Hindlimb muscle (tissue), 1 donor: ENCODE data around the gene DCLK1. TPM values are rescaled to one million over a fixed set of nuclear protein-coding genes. Genes with fewer than 3 reads are reported as not detected.
A peak's percentile ranks its signal among the peaks of the same experiment; 100 is the strongest.

ENCODE experiments used
- DNase-seq: peaks from one replicate; pipeline ENCODE4 v3.0.0-alpha.2; 2013
- polyA plus RNA-seq: library from polyadenylated mRNA; unstranded; fragments of 120-200 nt; gene quantifications from one replicate; pipeline ENCODE4 v1.2.1, GENCODE V29; 2013; ENCODE audit not compliant: insufficient read length

The DCLK1 gene
- polyA plus RNA-seq, 1 donor, result 114 TPM

DNA sequence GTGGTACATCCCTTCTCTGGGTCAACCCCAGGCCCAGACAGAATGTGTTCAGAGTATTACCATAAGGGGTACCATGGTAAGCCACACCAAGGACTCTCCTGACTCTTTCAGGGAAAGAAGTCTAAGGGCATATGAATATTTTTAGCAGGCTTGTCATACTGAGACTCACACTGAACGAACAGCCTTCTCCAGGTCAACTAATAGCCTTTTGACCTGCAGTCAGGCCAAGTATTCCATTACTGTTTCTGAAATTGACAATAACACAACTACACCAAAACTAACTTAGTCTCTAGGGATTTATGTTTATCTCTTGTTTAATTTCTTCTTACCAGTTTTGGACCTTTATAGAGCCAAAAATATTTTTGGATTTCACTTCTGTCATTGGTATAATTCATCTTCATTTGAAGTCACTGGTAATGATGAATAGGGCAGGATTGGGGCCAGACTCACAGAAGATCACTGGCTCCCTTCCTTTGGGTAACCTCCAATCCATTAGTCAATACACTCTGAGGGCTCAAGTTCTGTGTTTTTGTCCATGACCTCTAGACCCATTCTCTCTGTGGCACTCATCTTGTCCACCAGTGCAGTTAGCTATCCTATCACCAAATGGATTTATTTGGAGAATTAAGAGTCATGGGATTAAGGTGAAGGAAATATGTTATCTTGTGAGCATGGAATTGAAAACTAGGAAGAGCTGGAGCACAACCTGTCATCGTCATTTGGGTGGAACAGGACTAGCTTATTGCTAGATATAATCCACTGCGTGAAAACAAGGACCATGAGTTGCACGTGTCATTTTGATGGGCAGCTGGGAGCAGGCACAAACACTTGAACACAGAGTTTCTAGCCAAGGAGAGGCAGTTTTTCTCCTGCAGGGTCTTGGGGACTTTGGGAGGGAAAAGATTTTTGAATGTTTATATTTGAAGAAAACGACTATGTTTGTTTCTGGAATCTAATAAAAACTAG is 313.3 kb downstream of the DCLK1 start:
- DNase-seq, result no peak

DNA sequence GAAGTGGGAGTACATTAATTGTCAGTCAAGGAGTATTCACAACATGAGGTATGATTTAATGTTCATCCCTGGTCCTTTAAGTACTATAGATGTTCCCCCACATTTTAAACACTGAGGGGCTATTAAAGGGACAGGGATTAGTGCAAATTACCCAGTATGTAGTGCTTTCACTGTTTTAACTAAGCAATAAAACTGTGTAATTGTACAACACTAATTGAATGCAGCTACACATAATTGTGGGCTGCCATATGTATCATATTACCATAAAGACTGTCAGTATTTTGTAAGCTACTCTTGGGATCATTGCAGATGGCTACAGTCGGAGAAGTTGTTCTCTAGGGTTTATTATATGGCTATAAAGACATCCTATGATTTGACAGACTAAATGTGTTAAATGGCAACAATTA is 316.6 kb downstream of the DCLK1 start:
- no peak for DNase-seq

DNA sequence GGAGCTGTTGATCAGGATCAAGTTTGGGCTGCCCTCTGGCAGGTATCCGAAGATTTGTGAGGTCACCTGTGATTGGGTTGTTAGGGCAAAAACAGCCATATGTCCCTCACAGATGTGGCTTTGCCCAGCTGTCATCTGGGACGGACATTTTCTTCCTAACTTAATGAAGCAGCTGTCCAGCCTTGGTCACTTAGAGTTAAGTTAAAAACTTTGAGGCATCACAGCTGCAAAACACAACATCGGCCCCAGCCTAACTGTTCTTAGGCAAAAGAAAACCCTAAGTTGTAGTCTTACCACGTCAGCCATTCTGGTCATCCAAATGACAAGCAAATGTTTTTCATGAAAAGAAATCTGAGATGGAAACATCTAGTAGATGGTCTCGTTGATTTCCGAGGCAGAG is 318.4 kb downstream of the DCLK1 start:
- DNase-seq, result peak; percentile 63

DNA sequence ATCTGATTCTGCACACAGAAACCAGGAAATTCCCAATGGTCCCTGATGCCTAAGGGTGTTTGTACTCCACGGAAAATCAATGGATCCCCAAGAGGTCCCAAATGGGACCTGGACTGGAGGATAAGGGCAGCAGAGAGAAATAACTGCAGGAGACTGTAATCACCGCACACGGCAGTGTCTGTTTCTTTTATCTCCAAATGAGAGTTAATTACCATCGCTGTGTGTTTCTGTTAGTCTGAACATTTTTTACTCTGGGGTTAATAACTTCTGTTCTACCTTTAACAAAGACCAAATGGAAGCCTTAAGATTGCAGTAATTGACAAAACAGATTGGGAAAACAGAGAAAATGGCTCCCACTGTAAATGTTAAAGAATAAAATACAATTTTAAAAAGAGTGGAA is 320.9 kb downstream of the DCLK1 start:
- no peak for DNase-seq

DNA sequence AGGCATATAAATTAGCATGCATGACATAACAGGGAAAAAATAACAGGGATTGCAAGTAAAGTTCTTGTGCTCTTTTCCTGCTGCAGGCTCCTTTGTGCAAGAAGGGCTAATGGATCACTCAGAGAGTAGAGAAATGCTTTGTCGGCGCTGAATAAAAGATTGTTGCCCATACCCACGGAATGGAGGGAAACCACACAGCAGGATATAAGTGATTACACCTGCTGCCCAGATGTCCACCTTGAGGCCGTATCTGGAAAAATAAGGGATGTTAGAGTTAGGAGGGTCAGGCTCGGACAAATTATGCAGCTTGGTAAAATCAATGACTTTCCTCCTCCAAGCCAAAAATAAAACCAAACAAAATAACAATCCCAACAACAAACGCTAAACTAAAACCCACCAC is 322.3 kb downstream of the DCLK1 start:
- no peak for DNase-seq

DNA sequence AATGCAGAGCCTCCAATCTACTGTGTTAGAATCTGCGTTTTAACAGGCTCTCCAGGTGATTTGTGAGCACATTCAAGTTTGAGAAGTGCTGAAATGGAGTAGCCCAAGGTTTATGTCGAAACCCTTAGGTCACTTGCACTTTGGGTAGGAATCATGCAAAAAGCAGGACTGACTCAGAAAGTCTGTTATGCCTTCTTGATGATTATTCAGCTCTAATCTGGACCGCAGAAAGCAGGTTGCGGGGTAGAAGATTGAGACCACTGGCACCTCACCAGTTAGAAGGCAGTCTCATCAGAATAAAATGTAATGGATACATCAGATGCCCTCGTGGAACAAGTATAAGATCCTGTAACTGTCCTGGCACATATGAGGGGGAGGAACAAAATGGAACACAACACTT is 326.3 kb downstream of the DCLK1 start:
- DNase-seq, result no peak

DNA sequence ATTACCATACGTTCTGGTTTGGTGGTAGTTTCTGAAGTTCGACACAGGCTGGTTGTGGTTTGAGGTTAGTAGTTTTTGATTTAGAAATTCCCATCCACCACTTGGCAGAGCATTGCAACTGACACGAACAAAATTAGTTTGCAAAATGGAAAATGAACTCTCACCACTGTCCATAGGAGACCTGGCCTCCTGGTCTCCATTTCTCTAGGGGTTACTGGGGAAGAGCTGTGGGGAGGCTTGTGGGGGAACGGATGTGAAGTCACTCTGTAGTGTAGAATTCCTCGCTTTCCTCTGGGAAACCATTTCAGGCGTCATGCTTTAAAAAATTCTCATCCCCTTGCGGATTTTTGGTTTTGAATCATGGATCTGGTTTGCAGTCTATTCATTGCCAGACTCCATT is 333.2 kb downstream of the DCLK1 start:
- no peak for DNase-seq

DNA sequence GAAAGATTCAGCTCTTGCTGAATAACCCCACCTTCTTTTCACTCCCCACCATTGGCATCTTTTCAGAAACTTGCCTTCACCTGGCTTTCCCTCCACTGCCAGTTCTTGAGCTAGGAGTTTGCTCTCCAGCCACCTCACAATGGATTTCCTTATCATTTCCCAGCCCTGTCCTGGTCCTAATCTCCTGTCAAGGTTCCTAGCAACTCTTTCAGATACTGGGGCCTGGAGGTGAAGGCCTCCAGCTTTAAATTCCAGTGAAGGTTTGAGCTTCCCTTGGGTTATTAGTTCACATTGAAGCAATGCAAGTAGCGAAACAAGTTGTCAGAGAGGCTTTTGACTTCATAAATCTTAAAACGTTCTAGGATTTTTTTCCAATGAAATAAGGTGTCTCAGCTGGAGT is 333.9 kb downstream of the DCLK1 start:
- no peak for DNase-seq

DNA sequence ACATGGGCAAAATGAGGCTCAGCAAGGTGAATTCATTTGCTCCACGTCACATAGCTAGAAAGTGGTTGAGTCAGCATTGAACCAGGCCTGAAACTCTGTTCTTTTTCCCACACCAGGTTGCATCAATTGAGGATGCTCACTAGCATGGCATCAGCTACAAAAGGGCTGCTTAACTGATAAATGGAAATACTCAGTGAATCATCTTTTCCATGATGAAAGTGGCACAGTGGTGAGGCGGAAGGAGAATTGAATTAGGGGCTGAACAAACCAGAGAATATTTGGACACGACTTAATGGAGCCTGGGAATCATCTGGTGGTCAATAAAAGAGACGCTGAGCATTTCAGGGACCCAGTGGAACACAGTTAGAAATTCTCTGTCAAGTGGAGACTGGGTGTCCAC is 334.6 kb downstream of the DCLK1 start:
- no peak for DNase-seq

DNA sequence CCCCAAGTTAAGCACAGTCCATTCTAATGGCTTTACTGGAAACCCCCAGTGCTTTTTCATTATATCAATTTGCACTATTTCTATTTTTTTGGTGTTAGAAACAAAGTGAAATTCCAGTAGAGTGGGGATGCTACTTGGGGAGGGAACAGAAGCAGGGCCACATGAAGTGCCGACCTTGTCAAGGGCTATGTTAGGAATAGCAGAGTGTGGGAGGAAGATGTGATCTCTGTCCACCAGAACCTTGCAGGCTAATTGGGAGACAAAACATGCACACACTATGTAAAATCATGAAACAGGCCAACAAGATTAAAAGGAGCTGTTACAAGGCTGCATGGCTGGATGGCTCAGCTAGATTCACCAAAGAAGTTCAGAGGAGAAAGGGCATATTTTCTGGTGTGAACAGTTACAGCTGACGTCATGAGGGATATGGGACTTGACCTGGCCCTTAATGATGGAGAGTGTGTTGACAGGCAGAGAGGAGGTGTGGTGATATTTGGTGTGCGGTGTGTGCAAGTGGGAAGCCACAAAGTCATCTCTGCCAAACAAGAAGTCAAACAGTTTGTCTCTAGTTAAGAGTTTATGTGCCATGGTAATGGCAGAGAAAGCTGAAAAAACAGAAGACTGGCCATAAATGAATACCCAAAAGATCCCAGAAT is 336.3 kb downstream of the DCLK1 start:
- no peak for DNase-seq

DNA sequence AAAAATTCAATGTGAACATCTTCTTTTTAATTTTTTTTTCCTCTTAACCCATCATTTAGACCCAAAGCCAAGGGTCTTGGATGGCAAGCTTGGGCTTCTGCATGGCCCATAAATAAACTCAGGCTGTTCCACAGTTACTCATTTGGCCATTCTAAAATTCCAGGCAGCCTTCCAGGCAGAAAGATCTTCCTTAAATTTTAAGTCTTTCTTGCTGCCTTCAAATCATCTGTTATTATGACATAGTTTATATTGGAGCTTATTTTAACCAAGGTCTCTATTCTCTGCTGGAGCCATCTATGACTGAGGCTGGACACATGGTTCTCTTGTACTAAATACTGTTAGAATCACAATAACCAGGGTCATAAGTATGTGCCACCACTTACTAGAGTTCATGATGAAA is 337.4 kb downstream of the DCLK1 start:
- DNase-seq, result no peak

DNA sequence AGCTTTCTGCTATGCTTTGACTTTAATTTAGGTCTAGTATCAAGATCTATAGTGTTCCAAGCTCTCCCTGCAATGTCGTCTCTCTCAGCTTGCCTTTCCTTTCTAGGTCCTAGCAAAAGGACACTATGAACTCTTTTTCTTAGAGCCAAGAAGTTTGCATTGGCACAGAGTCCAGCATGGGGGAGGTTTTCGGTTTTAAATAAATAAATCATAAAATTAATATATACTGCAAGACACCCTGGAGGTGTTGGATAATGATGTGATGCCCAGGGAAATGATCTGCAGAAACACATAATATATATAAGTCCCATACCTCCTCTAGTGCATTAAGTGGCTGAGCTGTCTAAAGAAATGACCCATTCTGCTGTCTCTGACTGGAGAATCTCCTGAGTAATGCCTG is 338.3 kb downstream of the DCLK1 start:
- no peak for DNase-seq

DNA sequence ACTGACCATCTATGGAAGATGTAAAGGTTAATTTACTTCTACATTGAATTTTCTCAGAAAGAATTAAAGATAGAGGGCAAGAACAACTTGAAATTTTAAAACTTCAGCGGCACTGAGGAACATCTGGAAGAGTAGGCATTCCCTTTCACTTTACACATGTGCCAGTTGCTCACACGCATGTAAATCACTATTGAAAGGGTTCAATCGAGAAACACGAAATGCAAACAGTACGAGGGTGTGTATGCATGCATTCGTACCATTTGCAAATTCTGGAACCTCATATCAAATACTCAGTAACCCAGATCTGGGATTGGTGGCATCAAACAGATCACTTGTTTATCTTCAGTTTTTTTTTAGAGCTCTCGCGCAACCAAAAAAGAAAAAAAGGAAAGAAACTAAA is 339.2 kb downstream of the DCLK1 start:
- no peak for DNase-seq

DNA sequence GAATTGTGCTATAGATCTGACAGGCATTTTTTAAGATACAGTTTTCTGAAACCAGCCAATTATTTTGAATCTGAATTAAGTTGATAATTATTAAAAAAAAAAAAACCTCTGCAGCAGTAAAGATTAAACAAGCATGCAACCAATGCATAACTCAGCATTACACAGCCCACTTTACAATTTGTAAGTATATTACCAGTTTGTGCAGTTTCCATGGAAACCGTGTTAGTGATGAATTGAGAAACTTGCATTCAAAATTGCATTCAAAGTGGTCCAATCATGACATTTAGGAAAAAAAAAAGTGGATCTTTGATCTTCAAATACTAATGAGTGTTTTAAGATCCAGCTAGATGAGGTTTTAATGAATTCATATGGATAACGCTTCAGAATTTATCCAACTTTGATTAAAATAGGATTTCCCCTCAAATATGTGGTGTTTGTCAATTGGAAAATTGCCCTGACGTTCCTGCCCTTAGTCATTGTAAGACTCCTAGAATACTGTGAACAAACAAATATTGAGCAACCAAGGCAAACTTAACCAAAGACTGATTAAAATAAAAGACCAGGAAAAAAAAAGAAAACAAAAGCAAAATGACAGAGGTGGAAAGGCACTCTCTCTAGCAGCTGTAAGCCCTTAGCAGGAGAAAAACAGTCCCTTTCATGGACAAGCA is 339.9 kb downstream of the DCLK1 start:
- DNase-seq, result no peak

DNA sequence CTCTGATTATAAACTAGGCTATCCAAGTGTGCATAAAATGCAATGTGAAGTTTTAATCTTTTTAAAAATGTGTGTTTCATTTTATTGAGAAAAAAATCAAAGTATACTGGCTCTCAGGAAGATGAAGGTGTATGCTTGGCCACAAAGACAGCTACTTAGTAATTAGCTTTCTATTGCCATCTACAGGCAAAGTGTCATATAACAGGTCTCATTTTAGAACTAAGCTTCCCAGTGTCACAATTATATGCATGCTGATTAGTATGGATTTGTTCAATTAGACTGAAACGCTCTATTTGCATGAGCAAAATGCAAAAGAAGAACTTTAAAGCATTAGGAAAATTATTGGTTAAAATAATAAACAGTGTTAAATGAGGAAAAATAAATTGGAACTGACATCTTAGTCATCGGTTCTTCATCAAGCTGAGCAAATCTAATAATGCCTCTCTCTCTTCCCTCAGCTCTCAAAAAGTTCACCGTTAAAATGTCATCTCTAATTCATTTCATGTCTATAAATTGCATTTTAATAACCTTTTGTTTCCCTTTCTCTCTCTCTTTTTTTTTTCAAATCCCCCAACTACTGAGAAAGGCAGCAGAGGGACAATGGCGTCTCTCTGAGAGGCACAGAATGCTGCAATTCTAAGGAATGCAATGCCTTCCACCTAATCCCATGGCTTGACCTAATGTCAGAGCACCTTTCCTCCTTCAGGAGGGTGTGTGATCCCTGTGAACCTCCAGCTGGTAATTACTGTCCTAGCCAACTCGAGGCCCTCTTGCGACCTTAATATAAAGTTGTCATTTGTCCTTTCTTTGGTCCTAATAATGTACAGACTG is 341.6 kb downstream of the DCLK1 start:
- DNase-seq, result no peak

DNA sequence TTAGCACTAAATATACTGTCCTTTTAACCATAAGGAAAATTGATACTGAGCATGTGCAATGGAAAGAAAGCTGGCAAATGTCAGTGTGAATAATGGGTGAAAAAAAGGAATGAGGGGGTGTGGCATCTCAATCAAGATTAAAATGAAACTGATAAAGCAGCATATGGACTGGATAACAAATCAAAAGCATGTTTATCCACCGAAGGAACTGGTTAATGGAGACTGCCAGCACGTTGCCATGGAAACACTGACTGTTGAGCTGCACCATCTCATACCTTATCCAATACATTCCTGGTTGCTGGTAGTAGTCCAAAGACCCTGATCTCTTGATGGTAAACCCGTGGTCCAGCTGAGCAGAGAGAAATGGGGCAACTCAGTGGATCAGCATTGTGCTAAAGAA is 343.2 kb downstream of the DCLK1 start:
- DNase-seq, result no peak

DNA sequence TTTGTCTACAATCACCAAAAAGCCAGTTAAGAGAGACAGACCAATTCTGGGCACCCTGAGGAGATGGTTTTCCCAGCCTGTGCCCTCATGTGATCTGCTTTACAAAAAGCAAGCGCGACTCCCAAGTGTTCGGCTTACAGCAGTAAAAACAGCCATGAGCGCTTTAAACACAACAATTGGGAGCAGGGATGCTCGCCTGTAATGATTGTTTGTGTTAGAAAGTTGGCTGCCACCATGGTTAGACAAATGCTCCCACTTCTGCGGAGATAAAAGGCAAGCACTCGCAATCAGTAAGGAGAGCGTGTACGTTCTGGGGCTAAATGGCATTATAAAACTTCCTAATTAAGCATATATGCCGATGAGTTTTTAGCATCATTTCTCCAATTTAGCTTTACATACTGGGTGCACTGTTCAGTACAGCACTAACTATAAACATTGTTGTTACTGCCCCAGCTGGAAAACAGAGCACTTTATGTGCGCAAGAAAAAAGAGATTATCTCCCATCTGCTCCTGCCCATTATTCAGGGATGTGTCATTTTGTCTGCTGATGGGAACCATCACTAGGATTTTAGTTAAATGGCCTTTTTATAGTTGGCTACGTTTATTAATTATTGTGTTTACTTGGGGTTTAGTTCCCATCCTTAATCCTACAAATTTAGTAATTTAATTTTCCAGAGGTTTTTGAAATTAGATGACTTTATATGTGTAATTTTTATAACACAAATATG is 345.4 kb downstream of the DCLK1 start:
- no peak for DNase-seq

DNA sequence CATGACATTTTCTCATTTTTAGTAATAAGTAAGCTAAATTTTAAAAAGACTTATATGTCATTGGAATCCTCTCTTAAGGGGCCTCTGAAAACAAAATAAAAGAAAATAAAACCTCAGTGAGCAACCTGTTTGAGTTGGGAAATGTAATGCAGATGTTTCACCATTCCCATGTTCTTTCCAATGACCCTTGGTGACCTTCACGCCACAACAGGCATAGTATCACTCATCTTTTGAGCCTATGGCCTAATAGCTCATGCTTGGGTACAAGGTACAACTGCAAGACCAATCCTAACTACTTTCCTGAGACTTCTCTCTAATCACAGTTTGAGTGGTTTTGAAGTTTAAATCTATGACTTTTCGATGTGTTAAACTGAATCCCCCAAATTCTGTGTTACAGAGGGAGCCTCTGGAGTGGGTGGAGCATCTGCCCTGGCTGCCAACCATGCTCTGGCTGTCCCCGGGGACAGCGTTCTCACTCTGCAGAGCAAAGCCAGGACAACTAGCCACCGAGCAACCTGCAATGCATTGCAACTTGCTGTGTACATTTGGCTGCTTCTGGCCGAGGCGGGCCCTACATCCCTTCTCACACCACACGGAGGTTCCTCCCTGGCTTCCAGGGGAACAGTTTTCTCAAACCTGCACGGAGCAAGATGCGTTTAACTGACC is 346.8 kb downstream of the DCLK1 start:
- DNase-seq, result no peak

DNA sequence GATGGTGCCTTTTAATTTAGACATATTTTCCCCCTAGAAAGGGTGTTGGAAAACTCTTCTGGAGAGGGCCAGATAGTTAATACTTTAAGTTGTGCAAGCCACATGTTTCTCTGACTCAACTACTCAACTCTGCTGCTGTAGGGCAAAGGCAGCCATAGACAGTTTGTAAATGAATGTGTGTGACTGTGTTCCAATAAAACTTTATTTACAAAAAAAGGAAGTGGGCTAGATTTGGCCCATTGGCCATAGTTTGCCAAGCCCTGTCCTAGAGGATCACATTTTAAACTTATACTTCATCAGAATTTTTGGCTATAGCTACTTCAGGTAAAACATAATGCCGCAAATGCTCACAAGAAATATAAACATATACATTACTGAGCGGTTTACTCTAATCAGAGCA is 348.4 kb downstream of the DCLK1 start:
- no peak for DNase-seq

DNA sequence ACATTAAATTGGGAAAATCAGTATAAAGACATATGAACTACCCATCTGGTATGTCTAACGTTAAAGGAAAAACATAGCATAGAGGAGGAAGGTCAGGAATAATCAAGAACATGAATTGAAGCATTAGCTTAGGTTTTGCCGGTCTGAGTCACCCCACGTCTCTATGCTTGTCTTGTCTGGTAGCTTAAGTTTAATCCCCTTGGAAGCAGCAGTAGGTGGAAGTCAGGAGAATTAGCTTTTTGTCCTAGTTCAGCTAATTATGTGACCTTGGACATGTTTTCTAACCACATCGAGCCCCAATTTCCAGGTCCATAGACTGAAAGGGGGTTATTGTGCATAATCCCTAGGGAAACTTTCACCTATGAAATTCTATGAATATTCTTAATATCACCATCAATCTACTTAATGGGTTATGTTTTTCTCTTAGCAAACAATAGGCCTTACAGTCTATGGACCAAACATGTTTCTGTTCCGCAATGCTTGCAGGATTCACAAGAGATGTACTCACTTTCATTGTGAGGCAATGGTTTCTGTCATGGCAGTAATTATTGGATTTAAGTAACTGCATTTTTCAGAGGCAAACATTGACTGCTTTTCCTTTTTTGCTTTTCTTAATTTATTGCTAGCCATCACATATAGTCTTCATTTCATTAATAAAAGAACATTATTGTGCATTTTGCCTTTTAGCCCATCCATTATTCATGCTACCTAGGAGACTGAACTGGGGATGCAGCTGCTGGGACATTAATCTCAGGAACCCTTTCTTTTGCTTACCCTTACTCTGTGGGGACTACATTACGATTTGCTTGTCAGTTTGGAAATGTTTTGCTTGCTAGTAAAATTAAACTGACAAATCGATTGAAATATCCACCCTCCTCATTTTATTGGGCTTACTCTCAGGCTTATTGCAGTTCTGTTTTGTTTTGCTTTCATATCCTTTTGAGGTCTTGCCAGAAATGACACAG is 349.9 kb downstream of the DCLK1 start:
- no peak for DNase-seq
